DND-41 (cell line): ENCODE results near the gene CCDC117.

Source experiments
- CTCF ChIP-seq: IDR thresholded peaks from 2 replicates; pipeline ENCODE4 v1.5.1; 2012; ENCODE audit warnings: borderline replicate concordance, low read length, moderate library complexity, mild to moderate bottlenecking; ENCODE audit not compliant: poor library complexity, severe bottlenecking; ENCODE audit errors: extremely low read depth
- EZH2 ChIP-seq: IDR thresholded peaks from 3 replicates; pipeline ENCODE4 v1.6.1; 2012; ENCODE audit warnings: borderline replicate concordance, low read depth, mild to moderate bottlenecking, moderate library complexity, low read length, inconsistent platforms; ENCODE audit not compliant: severe bottlenecking

GRCh38 chr22:28819253-28820096, 47.0 kb downstream of the CCDC117 start:
- TF ChIP-seq EZH2 (no peak), CTCF (no peak)
